Mesothelial cell of epicardium (in vitro differentiated cells): ENCODE measurements around the gene ATAD5. TPM values are rescaled to one million over a fixed set of nuclear protein-coding genes. Genes with fewer than 3 reads are reported as not detected.

Experiments used
- DNase-seq, 2 experiments: peaks; one replicate each; pipeline ENCODE4 v3.0.0; 2021; ENCODE audit warnings: low spot score in 2 of 2; ENCODE audit not compliant: unreplicated experiment in 2 of 2
- H3K27ac Mint-ChIP-seq: 2 replicates; pipeline ENCODE4 v1.8.0; 2021; ENCODE audit warnings: mixed read lengths
- H3K27me3 Mint-ChIP-seq: 2 replicates; pipeline ENCODE4 v1.8.0; 2021; ENCODE audit warnings: low read depth, mixed read lengths
- H3K36me3 Mint-ChIP-seq: 2 replicates; pipeline ENCODE4 v1.8.0; 2021; ENCODE audit warnings: mixed read lengths
- H3K4me1 Mint-ChIP-seq: 2 replicates; pipeline ENCODE4 v1.8.0; 2021; ENCODE audit warnings: mixed read lengths
- H3K4me3 Mint-ChIP-seq: 2 replicates; pipeline ENCODE4 v1.8.0; 2021; ENCODE audit warnings: mild to moderate bottlenecking, moderate library complexity, mixed read lengths
- H3K9me3 Mint-ChIP-seq: 2 replicates; pipeline ENCODE4 v1.8.0; 2021; ENCODE audit warnings: mixed read lengths
- total RNA-seq: library from RNA; stranded (reverse); gene quantifications from 3 replicates; pipeline ENCODE4 v1.2.1, GENCODE V29; 2021
- TF ChIP-seq, protein P1 (sequence below): fragments of 200-600 bp; sonication (generic); IDR thresholded peaks from one replicate; pipeline ENCODE4 v1.5.0; 2021; ENCODE audit warnings: antibody characterized with exemption; ENCODE audit not compliant: unreplicated experiment

ATAD5 gene
- total RNA-seq, 1 donor from 2014 or later, result 10.6 TPM

GRCh38 chr17:30864636-30865035, 32.9 kb downstream of the ATAD5 start:
- Mint-ChIP-seq H3K9me3 (no peaks in the 10 kb centered on the region), H3K27me3 (no peaks in the 10 kb centered on the region), H3K36me3 (peaks cover 27% of the 10 kb centered on the region), H3K4me1 (no peaks in the 10 kb centered on the region), H3K27ac (no peak overlapping the region), H3K4me3 (no peak overlapping the region)
- TF ChIP-seq, protein P1, sequence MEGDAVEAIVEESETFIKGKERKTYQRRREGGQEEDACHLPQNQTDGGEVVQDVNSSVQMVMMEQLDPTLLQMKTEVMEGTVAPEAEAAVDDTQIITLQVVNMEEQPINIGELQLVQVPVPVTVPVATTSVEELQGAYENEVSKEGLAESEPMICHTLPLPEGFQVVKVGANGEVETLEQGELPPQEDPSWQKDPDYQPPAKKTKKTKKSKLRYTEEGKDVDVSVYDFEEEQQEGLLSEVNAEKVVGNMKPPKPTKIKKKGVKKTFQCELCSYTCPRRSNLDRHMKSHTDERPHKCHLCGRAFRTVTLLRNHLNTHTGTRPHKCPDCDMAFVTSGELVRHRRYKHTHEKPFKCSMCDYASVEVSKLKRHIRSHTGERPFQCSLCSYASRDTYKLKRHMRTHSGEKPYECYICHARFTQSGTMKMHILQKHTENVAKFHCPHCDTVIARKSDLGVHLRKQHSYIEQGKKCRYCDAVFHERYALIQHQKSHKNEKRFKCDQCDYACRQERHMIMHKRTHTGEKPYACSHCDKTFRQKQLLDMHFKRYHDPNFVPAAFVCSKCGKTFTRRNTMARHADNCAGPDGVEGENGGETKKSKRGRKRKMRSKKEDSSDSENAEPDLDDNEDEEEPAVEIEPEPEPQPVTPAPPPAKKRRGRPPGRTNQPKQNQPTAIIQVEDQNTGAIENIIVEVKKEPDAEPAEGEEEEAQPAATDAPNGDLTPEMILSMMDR, result no peak
- DNase-seq, result no peak

DNA sequence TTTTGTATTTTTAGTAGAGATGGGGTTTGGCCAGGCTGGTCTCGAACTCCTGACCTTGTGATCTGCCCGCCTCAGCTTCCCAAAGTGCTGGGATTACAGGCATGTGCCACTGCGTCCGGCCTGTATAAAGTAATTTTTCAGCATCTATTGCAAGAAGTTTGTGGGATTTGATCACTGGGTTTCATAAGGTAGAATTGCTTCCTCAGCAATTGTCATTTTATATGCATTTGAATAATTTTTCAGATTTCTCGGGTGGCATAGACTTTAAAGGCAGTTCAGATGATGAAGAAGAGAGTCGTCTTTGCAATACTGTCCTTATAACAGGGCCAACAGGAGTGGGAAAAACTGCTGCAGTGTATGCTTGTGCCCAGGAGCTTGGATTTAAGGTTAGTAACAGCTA, 37.2 kb downstream of the ATAD5 start:
- H3K36me3 Mint-ChIP-seq, result peaks cover 24% of the 10 kb centered on the region
- H3K27ac Mint-ChIP-seq, result no peak overlapping the region
- H3K27me3 Mint-ChIP-seq, result no peaks in the 10 kb centered on the region
- H3K4me1 Mint-ChIP-seq, result no peaks in the 10 kb centered on the region
- no peak overlapping the region for H3K4me3 Mint-ChIP-seq
- TF ChIP-seq, protein P1, result no peak
- DNase-seq, result no peak
- H3K9me3 Mint-ChIP-seq, result no peaks in the 10 kb centered on the region

GRCh38 chr17:30886187-30886586, 54.4 kb downstream of the ATAD5 start:
- Mint-ChIP-seq H3K27me3 (no peaks in the 10 kb centered on the region), H3K9me3 (no peaks in the 10 kb centered on the region), H3K36me3 (no peaks in the 10 kb centered on the region), H3K27ac (no peak overlapping the region), H3K4me1 (no peaks in the 10 kb centered on the region), H3K4me3 (no peak overlapping the region)
- TF ChIP-seq, protein P1, result no peak
- DNase-seq, result no peak

DNA sequence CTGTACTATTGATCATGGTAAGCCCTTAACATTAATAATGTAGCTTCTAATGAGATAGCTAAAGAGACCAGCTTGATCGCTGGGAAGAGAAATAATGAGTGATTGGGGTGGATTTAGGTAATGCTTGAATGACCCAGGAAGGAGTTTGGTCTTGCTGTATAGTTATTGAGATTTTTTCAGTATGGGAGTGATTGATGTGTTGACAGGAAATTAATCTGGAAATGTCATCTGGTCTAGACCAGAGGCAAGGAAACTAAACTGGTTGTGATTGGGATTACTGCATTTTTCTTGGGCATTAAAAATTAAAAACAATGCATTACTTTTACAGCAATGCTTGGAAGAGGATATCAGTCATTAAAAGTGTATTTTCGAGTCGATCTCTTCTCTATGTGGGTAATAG, 62.5 kb downstream of the ATAD5 start:
- H3K27me3 Mint-ChIP-seq, result no peaks in the 10 kb centered on the region
- TF ChIP-seq, protein P1, result no peak
- peaks cover 12% of the 10 kb centered on the region for H3K36me3 Mint-ChIP-seq
- H3K4me3 Mint-ChIP-seq, result no peak overlapping the region
- no peaks in the 10 kb centered on the region for H3K4me1 Mint-ChIP-seq
- DNase-seq, result no peak
- no peak overlapping the region for H3K27ac Mint-ChIP-seq
- no peaks in the 10 kb centered on the region for H3K9me3 Mint-ChIP-seq

GRCh38 chr17:30897311-30897710, 65.5 kb downstream of the ATAD5 start:
- no peak overlapping the region for H3K4me3 Mint-ChIP-seq
- TF ChIP-seq, protein P1, result no peak
- no peak overlapping the region for H3K27ac Mint-ChIP-seq
- no peak for DNase-seq
- H3K4me1 Mint-ChIP-seq, result no peaks in the 10 kb centered on the region
- no peaks in the 10 kb centered on the region for H3K9me3 Mint-ChIP-seq
- no peaks in the 10 kb centered on the region for H3K27me3 Mint-ChIP-seq
- H3K36me3 Mint-ChIP-seq, result peaks cover 15% of the 10 kb centered on the region

GRCh38 chr17:30905742-30906100, 74.0 kb downstream of the ATAD5 start:
- peak overlapping the region; percentile 93 for H3K4me3 Mint-ChIP-seq
- peaks cover 9% of the 10 kb centered on the region for H3K36me3 Mint-ChIP-seq
- DNase-seq, result no peak
- peak overlapping the region; percentile 98 for H3K27ac Mint-ChIP-seq
- TF ChIP-seq, protein P1, result no peak
- no peaks in the 10 kb centered on the region for H3K27me3 Mint-ChIP-seq
- H3K4me1 Mint-ChIP-seq, result peaks cover 11% of the 10 kb centered on the region
- H3K9me3 Mint-ChIP-seq, result no peaks in the 10 kb centered on the region
